GM19023 (cell line): ENCODE measurements around the gene DNAJA1.
"Not testable (repeated sequence)": the region's sequence is repeated elsewhere in the genome, so short reads cannot be mapped to it uniquely, and the experiment has no call there.

Source experiments
- ATAC-seq: cut with Tn5 transposase; IDR thresholded peaks from one replicate; pipeline ENCODE4 v1.9.1; 2021; ENCODE audit warnings: mild to moderate bottlenecking, moderate library complexity; ENCODE audit not compliant: unreplicated experiment

DNAJA1 gene

DNA sequence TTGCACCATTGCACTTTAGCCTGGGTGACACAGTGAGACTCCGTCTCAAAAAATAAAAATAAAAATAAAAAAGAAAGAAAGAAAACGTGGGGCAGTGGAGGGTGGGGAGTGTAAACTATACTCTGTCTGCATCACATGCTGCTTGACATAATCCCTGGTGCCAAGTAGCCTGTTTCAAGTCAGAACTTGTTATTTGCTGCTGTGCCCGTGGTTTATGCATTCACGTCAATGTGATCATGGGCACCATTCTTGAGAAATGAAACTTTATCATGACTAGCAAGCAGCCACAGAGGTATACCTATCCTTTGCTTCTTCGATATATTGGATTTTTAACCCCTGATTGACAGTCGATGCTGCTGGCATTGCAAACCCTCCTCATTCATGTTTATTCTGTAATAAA lies 55.5 kb downstream of the DNAJA1 start:
- no peak for ATAC-seq

GRCh38 chr9:33081128-33081851 lies 56.2 kb downstream of the DNAJA1 start:
- ATAC-seq = no peak

DNA sequence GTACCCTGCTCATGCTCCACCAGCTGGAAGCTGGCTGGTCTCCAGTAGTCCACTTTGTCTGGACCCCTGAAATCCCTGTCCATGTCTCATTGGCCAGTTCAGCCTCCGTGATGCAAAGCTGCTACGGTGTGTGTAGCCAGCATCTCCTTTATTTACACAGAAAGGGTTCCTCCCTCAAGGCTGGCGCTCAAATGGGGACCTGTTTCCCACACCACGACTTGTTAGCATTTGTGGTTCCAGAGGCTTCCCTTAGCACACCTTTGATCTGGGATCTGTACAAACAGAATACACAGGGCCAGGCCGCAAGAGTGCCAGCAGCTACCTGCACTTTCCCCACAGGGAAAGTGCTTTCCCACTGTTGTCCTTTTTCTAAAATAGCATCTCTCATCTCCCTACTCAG lies 57.1 kb downstream of the DNAJA1 start:
- ATAC-seq = no peak

GRCh38 chr9:33082538-33083326 lies 57.7 kb downstream of the DNAJA1 start:
- ATAC-seq = no peak

- not testable (repeated sequence) for ATAC-seq
Measured at GRCh38 chr9:33085672-33086071, 60.6 kb downstream of the DNAJA1 start.
